Activated gamma-delta T cell treated with anti-CD3 and anti-CD28 coated beads, Interleukin-2, amount 50 U/mL, for 16 hours (primary cell): ENCODE data around the gene DLEU7.

ENCODE experiments used
- DNase-seq: peaks from one replicate; pipeline ENCODE4 v3.0.0-alpha.2; 2020; ENCODE audit warnings: low read depth

Gene DLEU7

DNA sequence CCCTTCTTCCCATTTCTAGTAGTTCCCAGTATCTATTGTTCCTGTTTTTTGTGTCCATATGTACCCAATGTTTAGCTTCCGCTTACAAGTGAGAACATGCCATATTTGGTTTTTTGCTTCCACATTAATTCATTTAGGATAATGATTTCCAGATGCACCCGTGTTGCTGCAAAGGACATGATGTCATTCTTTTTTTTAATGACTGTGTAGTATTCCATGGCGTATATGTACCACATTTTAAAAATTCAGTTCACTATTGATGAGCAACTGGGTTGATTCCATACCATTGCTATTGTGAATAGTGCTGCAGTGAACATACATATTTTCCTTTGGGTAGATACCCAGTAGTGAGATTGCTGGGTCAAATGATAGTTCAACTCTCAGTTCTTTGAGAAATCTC is 50.5 kb downstream of the DLEU7 start:
- DNase-seq, result no peak

DNA sequence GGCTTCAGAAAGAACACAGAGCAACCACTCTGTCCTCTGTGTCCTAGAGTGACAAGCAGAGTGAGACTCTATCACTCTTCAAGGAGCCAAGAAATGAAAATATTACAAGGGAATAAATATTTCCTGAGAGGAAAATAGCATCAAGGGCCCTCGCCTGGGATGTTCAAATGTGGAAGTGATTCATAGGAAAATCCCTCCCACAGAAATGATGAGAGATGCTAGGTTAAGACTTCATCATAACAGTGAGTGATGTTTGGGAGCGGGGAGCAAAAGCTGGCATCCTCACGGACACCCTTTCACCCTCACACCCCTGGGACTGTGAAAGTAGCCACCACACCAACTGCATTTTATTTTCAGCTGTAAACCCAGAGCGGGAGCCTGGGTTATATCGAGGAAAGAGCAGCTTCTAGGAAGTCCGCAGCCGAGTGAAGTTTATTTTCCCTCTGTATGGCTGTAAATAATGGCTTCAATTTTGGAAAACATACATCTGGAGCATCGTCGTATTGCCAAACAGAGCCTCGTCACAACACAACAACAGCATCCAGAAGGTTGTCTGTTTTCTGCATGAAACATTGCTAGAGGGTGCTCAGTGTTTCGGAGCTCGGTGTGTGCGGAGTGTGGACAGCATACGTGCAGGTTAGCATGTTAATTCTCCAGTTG is 54.8 kb downstream of the DLEU7 start:
- DNase-seq, result no peak

DNA sequence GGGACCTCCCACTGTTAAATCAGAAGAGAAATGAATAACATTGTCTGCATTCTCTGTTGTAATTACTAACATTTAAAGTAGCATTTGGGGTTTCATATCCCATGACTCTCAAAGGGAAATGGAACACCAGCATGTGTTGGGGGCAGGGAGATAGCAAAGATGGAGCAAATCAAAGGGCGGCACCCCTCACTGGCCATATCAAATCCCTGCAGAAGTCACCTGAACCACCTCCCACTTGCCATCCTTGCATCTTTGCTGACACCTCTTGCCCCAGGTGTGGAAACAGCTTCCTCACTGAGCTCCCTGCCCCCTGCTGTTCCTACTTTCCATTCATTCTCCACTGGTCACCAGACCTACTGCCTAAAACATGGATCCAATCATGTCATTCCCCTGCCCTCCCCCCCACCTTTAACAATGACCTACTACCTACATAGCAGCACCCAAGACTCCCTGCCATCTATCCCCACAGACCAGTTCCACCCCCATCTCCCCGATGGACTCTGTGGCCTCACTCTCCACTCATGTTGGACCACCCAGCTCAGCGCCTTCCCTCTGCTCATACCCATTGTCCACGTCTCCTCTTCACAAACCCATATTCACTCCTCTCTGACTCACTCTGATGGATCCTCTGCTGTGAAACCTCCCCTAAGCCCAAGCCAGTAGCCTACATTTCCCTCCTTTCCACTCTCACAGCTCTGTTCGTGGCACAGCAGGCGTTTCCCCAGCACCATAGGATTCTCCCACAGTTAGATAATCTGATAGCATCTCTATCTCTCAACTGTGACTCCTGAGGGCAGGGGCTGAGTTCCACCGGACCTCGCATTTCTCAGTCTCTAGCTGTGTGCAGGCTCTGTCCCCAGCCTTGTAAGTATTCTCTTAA is 55.9 kb downstream of the DLEU7 start:
- no peak for DNase-seq

DNA sequence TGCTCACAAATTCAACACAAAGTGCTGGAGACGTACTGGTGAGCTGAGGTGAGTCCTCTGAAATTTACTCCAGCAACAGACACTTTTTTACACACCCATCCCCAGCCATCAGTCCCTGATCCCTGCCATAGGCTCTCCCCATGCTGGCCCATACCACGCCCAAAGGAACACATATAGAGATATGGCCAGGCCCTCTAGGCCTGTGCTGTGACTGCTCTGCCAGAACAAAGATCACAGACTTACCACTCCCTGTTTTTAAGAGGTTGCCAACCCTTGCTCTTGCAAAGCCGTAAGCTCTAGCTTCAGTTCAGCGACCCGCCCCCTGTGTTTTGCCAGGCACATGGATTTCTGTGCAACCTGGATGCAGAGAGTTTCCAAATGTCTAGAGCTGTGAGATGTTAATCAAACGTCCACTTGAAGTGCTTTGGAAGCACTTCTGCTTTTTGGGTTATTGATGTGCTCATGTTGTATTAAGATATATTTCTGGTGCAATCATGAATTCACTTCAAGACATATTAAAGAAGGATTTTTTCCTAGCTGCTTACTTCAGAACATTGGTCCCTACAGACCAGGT is 59.7 kb downstream of the DLEU7 start:
- DNase-seq, result no peak

DNA sequence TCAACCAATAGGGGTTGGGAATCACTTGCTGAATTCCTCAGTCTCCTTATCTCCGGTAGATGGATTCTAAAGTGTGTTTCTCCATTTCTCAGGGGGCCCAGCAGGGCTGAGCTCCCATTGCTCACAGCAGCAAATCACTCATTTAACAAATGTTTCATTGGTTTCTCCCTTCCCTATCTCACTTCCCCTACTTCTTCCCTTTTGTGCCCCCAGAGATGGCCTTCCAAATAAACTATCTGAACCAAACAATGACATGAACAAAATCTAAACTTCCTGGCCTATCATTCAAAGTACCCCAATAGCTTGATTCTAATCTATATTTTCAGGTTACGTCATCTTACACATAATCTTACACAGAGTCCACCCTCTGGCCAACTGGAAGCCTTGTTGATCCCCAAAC is 60.4 kb downstream of the DLEU7 start:
- no peak for DNase-seq

DNA sequence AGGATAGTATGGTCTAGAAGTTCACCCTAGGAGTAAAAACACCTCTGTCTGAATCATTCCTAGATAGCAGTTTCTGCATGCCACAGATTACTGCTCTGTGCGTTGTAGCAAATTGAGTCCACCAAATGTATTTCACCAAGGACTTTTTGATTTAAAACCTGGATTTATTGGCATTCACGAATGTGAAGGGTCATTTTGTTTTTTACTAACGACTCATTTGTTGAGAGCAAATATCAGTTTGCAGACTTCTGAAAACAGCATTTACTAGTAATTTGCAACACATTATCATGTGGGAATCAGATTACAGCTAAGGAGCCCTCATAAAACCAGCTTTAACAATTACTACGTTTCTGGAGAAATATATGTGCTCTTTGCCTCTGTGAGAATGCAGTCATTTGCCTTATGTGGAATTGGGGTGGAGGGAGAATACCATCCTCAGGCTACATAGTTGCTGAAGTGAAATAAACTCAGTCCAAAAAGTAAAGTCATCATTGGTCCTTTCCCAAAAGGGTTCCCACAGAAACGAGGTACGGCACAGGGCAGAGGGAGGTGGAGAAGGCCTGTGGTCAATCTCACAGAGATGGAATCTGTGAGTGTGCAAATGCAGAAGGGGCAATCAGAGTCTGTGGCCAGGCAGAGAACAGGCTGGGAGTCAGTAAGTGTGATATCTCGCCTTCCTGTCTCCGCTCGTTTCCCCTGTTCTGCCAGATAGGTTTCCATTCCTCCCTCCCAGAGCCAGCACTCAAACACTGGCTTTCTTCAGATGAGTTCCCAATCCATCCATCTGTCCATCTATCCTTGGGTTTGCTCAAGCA is 63.1 kb downstream of the DLEU7 start:
- DNase-seq, result no peak

DNA sequence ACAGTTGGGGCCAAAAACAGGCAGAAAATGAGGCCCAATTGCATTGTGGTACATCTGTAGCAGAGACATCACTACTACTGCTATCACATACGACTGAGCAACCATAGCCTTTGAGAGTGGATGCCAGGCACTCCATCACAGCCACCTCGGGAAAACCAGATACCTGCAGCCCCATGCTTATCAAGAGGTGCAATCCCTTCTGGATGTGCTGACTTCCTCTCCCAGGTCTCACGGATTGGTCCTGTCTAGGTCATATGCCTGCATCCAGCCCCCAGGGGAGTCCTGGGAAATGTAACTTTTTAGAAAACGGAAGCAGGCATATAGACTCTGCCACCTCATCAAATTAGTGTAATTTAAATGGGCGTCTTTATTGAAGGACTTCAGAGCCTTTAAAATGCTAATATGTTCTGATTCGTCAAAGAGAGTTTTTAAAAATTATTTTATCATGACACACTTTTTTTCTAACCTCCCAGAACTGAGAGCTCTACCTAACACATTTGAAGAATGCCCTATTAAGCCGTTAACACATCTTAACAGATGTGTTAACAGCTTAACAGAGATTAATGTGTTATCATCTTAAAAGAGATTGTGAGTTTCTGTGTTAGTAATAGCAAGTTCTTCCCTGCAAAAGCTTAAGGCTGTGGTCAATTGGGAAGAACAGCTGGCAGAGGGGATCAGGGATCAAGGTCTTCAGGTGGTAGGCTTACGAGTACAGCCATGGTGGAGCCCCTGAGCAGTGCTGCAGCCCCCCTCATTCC is 63.9 kb downstream of the DLEU7 start:
- no peak for DNase-seq
